ENCODE data around the gene SLC4A1. TPM values are rescaled to one million over a fixed set of nuclear protein-coding genes. Genes with fewer than 3 reads are reported as not detected.
"Not testable (repeated sequence)": the region's sequence is repeated elsewhere in the genome, so short reads cannot be mapped to it uniquely, and the experiment has no call there.

The SLC4A1 gene
- polyA plus RNA-seq, 2 of the 4 experiments (the other 2 are of a cell fraction) = not detected

DNA sequence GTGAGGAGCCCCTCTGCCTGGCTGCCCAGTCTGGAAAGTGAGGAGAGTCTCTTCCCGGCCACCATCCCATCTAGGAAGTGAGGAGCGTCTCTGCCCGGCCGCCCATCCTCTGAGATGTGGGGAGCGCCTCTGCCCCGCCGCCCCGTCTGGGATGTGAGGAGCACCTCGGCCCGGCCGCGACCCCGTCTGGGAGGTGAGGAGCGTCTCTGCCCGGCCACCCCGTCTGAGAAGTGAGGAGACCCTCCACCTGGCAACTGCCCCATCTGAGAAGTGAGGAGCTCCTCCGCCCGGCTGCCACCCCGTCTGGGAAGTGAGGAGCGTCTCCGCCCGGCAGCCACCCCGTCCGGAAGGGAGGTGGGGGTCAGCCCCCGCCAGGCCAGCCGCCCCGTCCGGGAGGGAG is 30.0 kb downstream of the SLC4A1 start:
- WGBS (ENCODE audit: missing lambda C conversion rate) = 62% methylated on average over 6 of the region's 28 CpGs
- H3K27ac ChIP-seq; CTCF ChIA-PET; POLR2A ChIA-PET; ATAC-seq; H3K9me3 ChIP-seq; FAIRE-seq; DNase-seq (ENCODE audit: low read depth in 1 of 2, low spot score in 1 of 2); H3K4me2 ChIP-seq; H3K4me3 ChIP-seq: not testable (repeated sequence)
- H3K4me1 ChIP-seq = peaks cover 12% of the 10 kb centered on the region; the same call in 2 of the 3 replicates

DNA sequence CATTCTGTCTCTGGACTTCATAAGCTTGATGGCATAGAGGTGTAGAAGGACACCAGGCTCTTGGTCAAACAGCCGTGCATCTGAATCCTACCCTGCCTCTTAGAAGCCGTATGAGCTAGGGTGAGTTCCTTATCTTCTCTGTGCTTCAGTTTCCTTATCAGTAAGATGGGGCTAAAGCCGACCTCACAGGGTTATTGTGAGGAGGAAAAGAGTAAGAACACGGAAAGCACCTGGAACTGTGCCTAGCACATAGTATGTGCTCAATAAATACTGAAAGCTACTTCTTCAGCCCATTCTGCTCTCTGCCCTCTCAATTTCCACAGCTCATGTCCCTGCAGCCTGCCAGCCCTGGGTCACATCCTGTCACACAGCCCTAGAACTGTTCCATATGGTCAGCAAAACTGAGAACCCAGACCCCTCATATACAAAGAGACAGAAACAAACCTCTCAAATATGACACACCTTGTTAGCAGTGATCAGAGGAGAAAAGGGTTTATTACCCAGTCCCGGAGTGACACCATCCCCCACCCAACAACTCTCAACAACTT is 31.4 kb downstream of the SLC4A1 start:
- Histone ChIP-seq H3K4me2 (no peak overlapping the region), H3K4me3 (no peak overlapping the region), H3K27ac (no peak overlapping the region), H3K4me1 (peaks cover 12% of the 10 kb centered on the region; the same call in 2 of the 3 replicates), H3K9me3 (no peaks in the 10 kb centered on the region)
- TF ChIP-seq, protein P1, sequence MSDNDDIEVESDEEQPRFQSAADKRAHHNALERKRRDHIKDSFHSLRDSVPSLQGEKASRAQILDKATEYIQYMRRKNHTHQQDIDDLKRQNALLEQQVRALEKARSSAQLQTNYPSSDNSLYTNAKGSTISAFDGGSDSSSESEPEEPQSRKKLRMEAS (IDR thresholded peaks at IDR 0.05) = no peak
- TF ChIP-seq MAFK (IDR thresholded peaks at IDR 0.05; ENCODE audit: partially characterized antibody) (no peak), POLR2A (IDR thresholded peaks at IDR 0.05; ENCODE audit: low read length) (no peak), EHF (CRISPR knock-in tag; IDR thresholded peaks at IDR 0.05) (no peak), KDM1A (IDR thresholded peaks at IDR 0.05; ENCODE audit: low read depth) (no peak), TP53 (CRISPR knock-in tag; IDR thresholded peaks at IDR 0.05) (no peak), ZSCAN20 (CRISPR knock-in tag; IDR thresholded peaks at IDR 0.05) (no peak)
- FAIRE-seq (no peak), ATAC-seq (peak in 1 of 2 experiments; percentile 12; a peak in 1 of 6 replicates), DNase-seq (ENCODE audit: low read depth in 1 of 2, low spot score in 1 of 2) (no peak)
- CTCF ChIA-PET = interaction anchor here (1.0 to 1.3 kb wide), 2 partner anchors 14 to 95 kb away, joined by 3 to 4 read pairs; no protein-coding TSS in a partner anchor
- POLR2A ChIA-PET = no interaction called here
- WGBS (ENCODE audit: missing lambda C conversion rate) = 62% methylated on average over 5 of the region's 5 CpGs

DNA sequence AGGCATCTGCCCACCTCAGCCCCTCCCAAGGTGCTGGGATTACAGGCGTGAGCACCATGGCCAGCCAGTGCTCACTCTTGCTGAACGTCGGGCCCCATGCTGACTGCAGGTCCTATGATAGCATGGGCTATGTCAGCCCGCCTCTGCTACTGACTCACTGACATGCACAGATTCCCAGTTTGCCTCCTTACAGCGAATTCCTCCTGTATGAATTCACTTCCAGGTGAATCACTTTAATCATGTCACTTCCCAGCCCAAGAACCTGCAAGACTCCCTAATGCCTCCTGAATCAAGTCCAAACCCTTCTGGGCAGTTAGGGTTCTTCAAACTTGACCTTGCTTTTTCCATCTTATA is 32.4 kb downstream of the SLC4A1 start:
- ChIA-PET POLR2A (no interaction called here), CTCF (interaction anchor here (0.6 to 1.1 kb wide), 2 partner anchors 11 to 60 kb away, joined by 3 read pairs; no protein-coding TSS in a partner anchor)
- no peaks in the 10 kb centered on the region for H3K9me3 ChIP-seq
- no peak for FAIRE-seq
- H3K4me3 ChIP-seq = no peak overlapping the region
- TF ChIP-seq FOSL2 (IDR thresholded peaks at IDR 0.05) = no peak
- peak; percentile 56 for TF ChIP-seq FOSL2 (CRISPR knock-in tag; IDR thresholded peaks at IDR 0.05)
- TF ChIP-seq ZFP36 (IDR thresholded peaks at IDR 0.05; ENCODE audit: borderline replicate concordance, partially characterized antibody) = no peak
- H3K4me1 ChIP-seq = peaks cover 12% of the 10 kb centered on the region; the same call in 2 of the 3 replicates
- DNase-seq (ENCODE audit: low read depth in 1 of 2, low spot score in 1 of 2) = peak in 1 of 2 experiments; percentile 59
- ATAC-seq = peak; percentile 86
- H3K4me2 ChIP-seq = no peak overlapping the region
- WGBS (ENCODE audit: missing lambda C conversion rate) = 31% methylated on average over 5 of the region's 5 CpGs
- 0 out of 6 replicates have a peak overlapping the region, but pooled peaks of 1 of the 2 experiments have one; percentile 6 for H3K27ac ChIP-seq

DNA sequence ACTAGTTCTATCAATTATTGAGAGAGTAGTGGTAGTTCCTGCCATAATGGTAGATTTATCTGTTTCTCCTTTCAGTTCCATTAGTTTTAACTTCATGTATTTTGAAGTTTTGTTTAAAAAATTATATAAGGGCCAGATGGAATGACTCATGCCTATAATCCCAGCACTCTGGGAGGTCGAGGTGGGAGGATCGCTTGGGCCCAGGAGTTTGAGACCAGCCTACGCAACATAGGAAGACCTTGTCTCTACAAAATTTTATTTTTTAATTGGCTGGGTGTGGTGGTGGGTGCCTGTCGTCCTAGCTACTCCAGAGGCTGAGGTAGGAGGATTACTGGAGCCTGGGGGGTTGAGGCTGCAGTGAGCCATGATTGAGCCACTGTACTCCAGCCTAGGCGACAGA is 34.4 kb downstream of the SLC4A1 start:
- CTCF ChIA-PET = interaction anchor here (0.9 to 1.5 kb wide), 2 partner anchors 8 to 12 kb away, joined by 4 to 5 read pairs; no protein-coding TSS in a partner anchor
- POLR2A ChIA-PET = no interaction called here
- Histone ChIP-seq H3K4me2 (no peak overlapping the region), H3K4me3 (no peak overlapping the region), H3K27ac (no peak overlapping the region), H3K4me1 (peaks cover 12% of the 10 kb centered on the region; the same call in 2 of the 3 replicates), H3K9me3 (no peaks in the 10 kb centered on the region)
- WGBS (ENCODE audit: missing lambda C conversion rate) = 58% methylated on average over 5 of the region's 5 CpGs
- FAIRE-seq = no peak
- ATAC-seq = no peak
- no peak for TF ChIP-seq FOSL2 (IDR thresholded peaks at IDR 0.05)
- TF ChIP-seq FOSL2 (CRISPR knock-in tag; IDR thresholded peaks at IDR 0.05) = 0 out of 2 replicates have a peak, but pooled peaks have one; percentile 7
- no peak for TF ChIP-seq GATA3 (IDR thresholded peaks at IDR 0.05; ENCODE audit: borderline replicate concordance)
- no peak for TF ChIP-seq ZC3H11A (IDR thresholded peaks at IDR 0.05)
- DNase-seq (ENCODE audit: low read depth in 1 of 2, low spot score in 1 of 2) = no peak

DNA sequence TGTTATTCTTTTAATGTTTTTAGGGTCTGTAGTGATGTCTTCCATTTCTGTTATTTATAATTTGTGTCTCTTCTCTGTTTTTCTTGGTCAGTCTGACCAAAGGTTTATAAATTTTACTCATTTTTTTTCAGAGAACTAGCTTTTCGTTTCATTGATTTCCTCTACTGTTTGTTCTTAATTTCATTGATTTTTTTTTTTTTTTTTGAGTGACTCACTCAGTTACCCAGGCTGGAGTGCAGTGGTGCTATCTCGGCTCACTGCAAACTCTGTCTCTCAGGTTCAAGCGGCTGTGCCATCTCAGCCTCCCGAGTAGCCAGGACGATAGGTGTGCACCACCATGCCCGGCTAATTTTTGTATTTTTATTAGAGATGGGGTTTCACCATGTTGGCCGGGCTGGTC is 35.9 kb downstream of the SLC4A1 start:
- 79% methylated on average over 7 of the region's 7 CpGs for WGBS (ENCODE audit: missing lambda C conversion rate)
- H3K4me3 ChIP-seq = no peak overlapping the region
- POLR2A ChIA-PET = interaction anchor here (0.6 kb wide), 1 partner anchor 19 kb away, joined by 3 read pairs; no protein-coding TSS in a partner anchor
- CTCF ChIA-PET = interaction anchor here (1.6 kb wide), 1 partner anchor 99 kb away, joined by 6 read pairs; no protein-coding TSS in a partner anchor
- H3K9me3 ChIP-seq = no peaks in the 10 kb centered on the region
- ATAC-seq (no peak), DNase-seq (ENCODE audit: low read depth in 1 of 2, low spot score in 1 of 2) (no peak), FAIRE-seq (no peak)
- no peak overlapping the region for H3K4me2 ChIP-seq
- H3K4me1 ChIP-seq = peaks cover 12% of the 10 kb centered on the region; the same call in 2 of the 3 replicates
- no peak overlapping the region for H3K27ac ChIP-seq
- TF ChIP-seq PHF8 (IDR thresholded peaks at IDR 0.05; ENCODE audit: borderline replicate concordance, low read depth) (no peak), JUN (IDR thresholded peaks at IDR 0.05) (no peak), HOXA7 (CRISPR knock-in tag; IDR thresholded peaks at IDR 0.05) (no peak), NR3C1 (IDR thresholded peaks at IDR 0.05) (no peak), FOXS1 (CRISPR knock-in tag; IDR thresholded peaks at IDR 0.05) (no peak), ZNF302 (CRISPR knock-in tag; IDR thresholded peaks at IDR 0.05) (no peak), CEBPB (IDR thresholded peaks at IDR 0.05) (no peak), POLR2AphosphoS2 (conservative IDR thresholded peaks at IDR 0.05; ENCODE audit: low read length) (no peak), RAD21 (conservative IDR thresholded peaks at IDR 0.05 in 1 of 2, IDR thresholded peaks at IDR 0.05 in 1 of 2) (no peak), TFCP2L1 (CRISPR knock-in tag; IDR thresholded peaks at IDR 0.05) (no peak), POLR2A (IDR thresholded peaks at IDR 0.05; ENCODE audit: low read length) (no peak)
- TF ChIP-seq, protein P1 (IDR thresholded peaks at IDR 0.05) = no peak
